Measurements from ENCODE around the gene BICRA.

BICRA gene

DNA sequence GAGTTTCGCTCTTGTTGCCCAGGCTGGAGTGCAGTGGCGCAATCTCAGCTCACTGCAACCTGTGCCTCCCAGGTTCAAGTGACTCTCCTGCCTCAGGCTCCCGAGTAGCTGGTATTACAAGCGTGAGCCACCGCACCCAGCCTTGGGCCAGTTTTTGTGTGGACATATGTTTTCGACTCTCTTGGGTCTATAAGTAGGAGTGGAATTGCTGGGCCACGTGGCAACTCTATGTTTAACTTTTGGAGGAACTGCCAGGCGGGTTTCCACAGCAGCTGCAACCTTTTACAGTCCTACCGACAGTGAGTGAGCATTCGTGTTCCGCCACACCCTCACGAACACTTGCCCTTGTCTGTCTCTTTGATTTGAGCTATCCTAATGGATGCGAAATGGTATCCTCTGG is 44.9 kb downstream of the BICRA start:
- Histone ChIP-seq H2BK5ac (ENCODE audit: low read depth, low read length, poor library complexity) (no peak overlapping the region), H3K4me3 (ENCODE audit: low read depth, low read length) (no peak overlapping the region), H3K27me3 (ENCODE audit: insufficient read depth, low read length) (no peaks in the 10 kb centered on the region), H4K8ac (ENCODE audit: low read depth, low read length) (no peak overlapping the region), H3K14ac (ENCODE audit: low read length) (no peak overlapping the region), H2BK120ac (ENCODE audit: insufficient read depth, low read length, poor library complexity) (no peak overlapping the region), H3K9ac (ENCODE audit: low read length) (no peak overlapping the region), H2BK12ac (ENCODE audit: low read length) (no peak overlapping the region), H2AK5ac (ENCODE audit: low read length) (no peak overlapping the region), H3K18ac (ENCODE audit: low read length) (no peak overlapping the region), H3K4me1 (ENCODE audit: control insufficient read depth in 1 of 2, insufficient read depth in 2 of 2, low read length in 2 of 2) (peaks cover 3 to 5% of the 10 kb centered on the region in 2 experiments), H2AFZ (ENCODE audit: insufficient read depth, low read length, poor library complexity) (no peak overlapping the region), H4K12ac (ENCODE audit: low read depth, low read length) (no peak overlapping the region), H3K9me3 (ENCODE audit: insufficient read depth, low read depth, low read length) (no peaks in the 10 kb centered on the region), H4K91ac (ENCODE audit: low read depth, low read length) (no peak overlapping the region), H3K23ac (ENCODE audit: low read length) (no peak overlapping the region), H3K4me2 (ENCODE audit: low read length) (no peak overlapping the region), H3K36me3 (ENCODE audit: control insufficient read depth in 1 of 2, insufficient read depth in 2 of 2, low read length in 2 of 2) (peaks cover 7 to 17% of the 10 kb centered on the region in 2 experiments), H3K79me2 (ENCODE audit: control insufficient read depth, insufficient read depth, low read length, poor library complexity) (peaks cover 15% of the 10 kb centered on the region), H3K79me1 (ENCODE audit: low read length) (peaks cover 3% of the 10 kb centered on the region), H3K27ac (ENCODE audit: low read depth, low read length) (no peak overlapping the region), H3K4ac (ENCODE audit: low read depth, low read length) (peak overlapping the region; percentile 24)
- no CpG with 5 or more reads among the region's 13 CpGs for WGBS (ENCODE audit: extremely low coverage, insufficient coverage, insufficient read length)
- DNase-seq, result peak; percentile 72 to 79

GRCh38 chr19:47657719-47658118 is 48.8 kb downstream of the BICRA start:
- H4K8ac ChIP-seq (ENCODE audit: low read depth, low read length), result no peak overlapping the region
- H3K27ac ChIP-seq (ENCODE audit: low read depth, low read length), result no peak overlapping the region
- no peaks in the 10 kb centered on the region for H3K27me3 ChIP-seq (ENCODE audit: insufficient read depth, low read length)
- H3K23ac ChIP-seq (ENCODE audit: low read length), result no peak overlapping the region
- no peak overlapping the region for H3K14ac ChIP-seq (ENCODE audit: low read length)
- no peaks in the 10 kb centered on the region for H3K9me3 ChIP-seq (ENCODE audit: insufficient read depth, low read depth, low read length)
- no peak overlapping the region for H2BK5ac ChIP-seq (ENCODE audit: low read depth, low read length, poor library complexity)
- H3K4ac ChIP-seq (ENCODE audit: low read depth, low read length), result no peak overlapping the region
- no peak overlapping the region for H3K18ac ChIP-seq (ENCODE audit: low read length)
- no peak overlapping the region for H2BK120ac ChIP-seq (ENCODE audit: insufficient read depth, low read length, poor library complexity)
- peaks cover 2% of the 10 kb centered on the region for H3K79me1 ChIP-seq (ENCODE audit: low read length)
- peaks cover 13% of the 10 kb centered on the region for H3K79me2 ChIP-seq (ENCODE audit: control insufficient read depth, insufficient read depth, low read length, poor library complexity)
- H4K91ac ChIP-seq (ENCODE audit: low read depth, low read length), result no peak overlapping the region
- H4K12ac ChIP-seq (ENCODE audit: low read depth, low read length), result no peak overlapping the region
- no peak overlapping the region for H2AK5ac ChIP-seq (ENCODE audit: low read length)
- peaks cover 5 to 11% of the 10 kb centered on the region in 2 experiments for H3K36me3 ChIP-seq (ENCODE audit: control insufficient read depth in 1 of 2, insufficient read depth in 2 of 2, low read length in 2 of 2)
- DNase-seq, result no peak
- no peak overlapping the region for H3K9ac ChIP-seq (ENCODE audit: low read length)
- peaks cover 11 to 12% of the 10 kb centered on the region in 2 experiments for H3K4me1 ChIP-seq (ENCODE audit: control insufficient read depth in 1 of 2, insufficient read depth in 2 of 2, low read length in 2 of 2)
- no peak overlapping the region for H2AFZ ChIP-seq (ENCODE audit: insufficient read depth, low read length, poor library complexity)
- no peak overlapping the region for H3K4me3 ChIP-seq (ENCODE audit: low read depth, low read length)
- no peak overlapping the region for H3K4me2 ChIP-seq (ENCODE audit: low read length)
- no CpG with 5 or more reads among the region's 3 CpGs for WGBS (ENCODE audit: extremely low coverage, insufficient coverage, insufficient read length)
- H2BK12ac ChIP-seq (ENCODE audit: low read length), result no peak overlapping the region

DNA sequence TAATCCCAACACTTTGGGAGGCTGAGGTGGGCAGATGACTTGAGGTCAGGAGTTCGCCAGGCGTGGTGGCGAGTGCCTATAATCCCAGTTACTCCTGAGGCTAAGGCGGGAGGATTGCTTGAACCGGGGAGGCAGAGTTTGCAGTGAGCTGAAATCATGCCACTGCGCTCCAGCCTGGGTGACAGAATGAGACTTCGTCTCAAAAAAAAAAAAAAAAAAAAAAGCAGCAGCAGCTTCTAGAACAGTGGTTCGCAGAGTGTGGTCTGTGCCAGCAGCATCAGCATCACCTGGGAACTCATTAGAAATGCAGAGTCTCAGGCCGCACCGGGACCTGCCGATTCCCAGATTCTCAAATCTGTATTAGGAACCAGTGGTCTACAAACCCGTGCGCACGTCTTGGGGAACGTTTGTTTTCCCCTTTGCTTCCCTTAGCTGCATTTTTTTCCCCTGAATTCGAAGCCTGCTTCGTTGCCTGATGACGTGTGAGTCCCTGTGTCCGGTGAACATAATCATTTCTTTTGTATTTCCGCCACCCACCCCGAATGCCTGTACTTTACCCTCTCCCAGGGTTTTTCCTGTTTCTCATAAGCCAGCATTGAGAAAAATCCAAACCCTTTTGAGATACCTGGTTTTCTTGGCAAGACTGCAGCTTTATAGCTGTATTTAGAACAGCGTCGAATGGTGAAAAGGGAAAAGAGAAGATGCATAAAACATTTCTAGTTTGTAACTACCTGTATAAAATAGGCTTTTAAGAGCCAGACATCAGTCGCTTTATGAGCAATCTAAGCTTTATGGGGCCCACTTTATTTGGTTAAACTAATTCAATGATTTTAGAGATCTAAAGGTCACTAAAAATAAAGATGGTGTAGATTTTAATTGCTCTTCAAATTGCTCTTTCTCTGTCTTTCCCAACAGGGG is 49.8 kb downstream of the BICRA start:
- Histone ChIP-seq H3K4me2 (ENCODE audit: low read length) (no peak overlapping the region), H4K8ac (ENCODE audit: low read depth, low read length) (no peak overlapping the region), H2BK5ac (ENCODE audit: low read depth, low read length, poor library complexity) (peak overlapping the region; percentile 2), H3K9ac (ENCODE audit: low read length) (no peak overlapping the region), H3K36me3 (ENCODE audit: control insufficient read depth in 1 of 2, insufficient read depth in 2 of 2, low read length in 2 of 2) (peaks cover 5 to 12% of the 10 kb centered on the region in 2 experiments), H3K27ac (ENCODE audit: low read depth, low read length) (no peak overlapping the region), H2AK5ac (ENCODE audit: low read length) (no peak overlapping the region), H3K4me1 (ENCODE audit: control insufficient read depth in 1 of 2, insufficient read depth in 2 of 2, low read length in 2 of 2) (peaks cover 14% of the 10 kb centered on the region in 2 experiments), H4K12ac (ENCODE audit: low read depth, low read length) (no peak overlapping the region), H3K27me3 (ENCODE audit: insufficient read depth, low read length) (no peaks in the 10 kb centered on the region), H2BK12ac (ENCODE audit: low read length) (no peak overlapping the region), H2AFZ (ENCODE audit: insufficient read depth, low read length, poor library complexity) (no peak overlapping the region), H3K79me1 (ENCODE audit: low read length) (peaks cover 4% of the 10 kb centered on the region), H2BK120ac (ENCODE audit: insufficient read depth, low read length, poor library complexity) (no peak overlapping the region), H3K9me3 (ENCODE audit: insufficient read depth, low read depth, low read length) (no peaks in the 10 kb centered on the region), H3K14ac (ENCODE audit: low read length) (no peak overlapping the region), H3K18ac (ENCODE audit: low read length) (no peak overlapping the region), H4K91ac (ENCODE audit: low read depth, low read length) (no peak overlapping the region), H3K4me3 (ENCODE audit: low read depth, low read length) (no peak overlapping the region), H3K23ac (ENCODE audit: low read length) (no peak overlapping the region), H3K79me2 (ENCODE audit: control insufficient read depth, insufficient read depth, low read length, poor library complexity) (peaks cover 13% of the 10 kb centered on the region), H3K4ac (ENCODE audit: low read depth, low read length) (no peak overlapping the region)
- DNase-seq, result no peak
- WGBS (ENCODE audit: extremely low coverage, insufficient coverage, insufficient read length), result no CpG with 5 or more reads among the region's 24 CpGs

- no peak overlapping the region for H3K14ac ChIP-seq (ENCODE audit: low read length)
- no peak overlapping the region for H3K4me3 ChIP-seq (ENCODE audit: low read depth, low read length)
- no peak overlapping the region for H3K9ac ChIP-seq (ENCODE audit: low read length)
- H3K18ac ChIP-seq (ENCODE audit: low read length), result no peak overlapping the region
- H3K4me1 ChIP-seq (ENCODE audit: control insufficient read depth in 1 of 2, insufficient read depth in 2 of 2, low read length in 2 of 2), result peaks cover 18 to 26% of the 10 kb centered on the region in 2 experiments
- H4K12ac ChIP-seq (ENCODE audit: low read depth, low read length), result no peak overlapping the region
- H3K9me3 ChIP-seq (ENCODE audit: insufficient read depth, low read depth, low read length), result no peaks in the 10 kb centered on the region
- H2AK5ac ChIP-seq (ENCODE audit: low read length), result no peak overlapping the region
- H3K79me2 ChIP-seq (ENCODE audit: control insufficient read depth, insufficient read depth, low read length, poor library complexity), result peaks cover 16% of the 10 kb centered on the region
- DNase-seq, result peak; percentile 87 to 92
- peaks cover 9% of the 10 kb centered on the region for H3K79me1 ChIP-seq (ENCODE audit: low read length)
- no peak overlapping the region for H2BK120ac ChIP-seq (ENCODE audit: insufficient read depth, low read length, poor library complexity)
- H4K91ac ChIP-seq (ENCODE audit: low read depth, low read length), result no peak overlapping the region
- no peak overlapping the region for H3K4ac ChIP-seq (ENCODE audit: low read depth, low read length)
- H3K36me3 ChIP-seq (ENCODE audit: control insufficient read depth in 1 of 2, insufficient read depth in 2 of 2, low read length in 2 of 2), result peaks cover 5 to 9% of the 10 kb centered on the region in 2 experiments
- no peak overlapping the region for H2BK5ac ChIP-seq (ENCODE audit: low read depth, low read length, poor library complexity)
- no CpG with 5 or more reads among the region's 6 CpGs for WGBS (ENCODE audit: extremely low coverage, insufficient coverage, insufficient read length)
- H3K23ac ChIP-seq (ENCODE audit: low read length), result no peak overlapping the region
- H2BK12ac ChIP-seq (ENCODE audit: low read length), result no peak overlapping the region
- no peak overlapping the region for H3K4me2 ChIP-seq (ENCODE audit: low read length)
- no peak overlapping the region for H2AFZ ChIP-seq (ENCODE audit: insufficient read depth, low read length, poor library complexity)
- no peak overlapping the region for H3K27ac ChIP-seq (ENCODE audit: low read depth, low read length)
- H3K27me3 ChIP-seq (ENCODE audit: insufficient read depth, low read length), result no peaks in the 10 kb centered on the region
- H4K8ac ChIP-seq (ENCODE audit: low read depth, low read length), result no peak overlapping the region
Measured at GRCh38 chr19:47660435-47660832, 51.5 kb downstream of the BICRA start.

Measured in trophoblast cell (in vitro differentiated cells and primary cell).